Prostate gland (tissue), 2 donors: ENCODE results near the gene CELF4.

Experiments used
- CTCF ChIP-seq, 4 experiments: fragments of 200-600 bp in 2 of 4; fragments of 450-650 bp in 2 of 4; sonication (generic) in 2 of 4; IDR thresholded peaks; 1 replicate in 3 of 4; 2 replicates in 1 of 4; pipeline ENCODE4 v1.5.1; 2016 to 2019; ENCODE audit warnings: antibody characterized with exemption in 4 of 4, mild to moderate bottlenecking in 2 of 4, moderate library complexity in 2 of 4
- POLR2A ChIP-seq: fragments of 450-650 bp; IDR thresholded peaks from one replicate; pipeline ENCODE4 v1.6.1; 2016; ENCODE audit warnings: antibody characterized with exemption, mild to moderate bottlenecking
- POLR2AphosphoS5 ChIP-seq: sonication (generic); formaldehyde crosslinking; IDR thresholded peaks from one replicate; pipeline ENCODE4 v1.6.1; 2017; ENCODE audit warnings: antibody characterized with exemption

- TF ChIP-seq CTCF (IDR thresholded peaks at IDR 0.05) (no peak), POLR2A (no peak), POLR2AphosphoS5 (no peak)
Observed at GRCh38 chr18:37393945-37394609, 171.5 kb downstream of the CELF4 start.
